CD14-positive monocyte (primary cell): ENCODE data around the gene AHNAK2. TPM values are rescaled to one million over a fixed set of nuclear protein-coding genes. Genes with fewer than 3 reads are reported as not detected.
A peak's percentile ranks its signal among the peaks of the same experiment; 100 is the strongest.

Source experiments
- DNase-seq, 3 donors: peaks; one replicate each; pipeline ENCODE4 v3.0.0-alpha.2; 2011 to 2022
- H2AFZ ChIP-seq: 2 replicates; pipeline ENCODE4 v1.6.0; 2012; ENCODE audit warnings: mild to moderate bottlenecking, low read depth, low read length, inconsistent platforms; ENCODE audit not compliant: insufficient read depth, poor library complexity, severe bottlenecking
- H3K27ac ChIP-seq, 2 donors: 1 replicate in 1 of 2; 2 replicates in 1 of 2; pipeline ENCODE4 v1.5.1; 2012 to 2013; ENCODE audit warnings: low read length in 2 of 2, control low read depth in 1 of 2, inconsistent platforms in 1 of 2, low read depth in 1 of 2, mild to moderate bottlenecking in 1 of 2
- H3K27me3 ChIP-seq, 2 donors: one replicate each; pipeline versions ENCODE4 v1.6.0 to v1.6.1; 2011 to 2013; ENCODE audit warnings: low read length in 2 of 2; ENCODE audit not compliant: control insufficient read depth in 2 of 2, insufficient read depth in 2 of 2
- H3K36me3 ChIP-seq, 2 donors: replicated peaks in 1 of 2; 1 replicate in 1 of 2; 2 replicates in 1 of 2; pipeline versions ENCODE4 v1.5.1 to v1.6.1; 2012 to 2013; ENCODE audit warnings: low read length in 2 of 2, control low read depth in 1 of 2, inconsistent platforms in 1 of 2, mild to moderate bottlenecking in 1 of 2; ENCODE audit not compliant: insufficient read depth in 2 of 2, control insufficient read depth in 1 of 2
- H3K4me1 ChIP-seq, 2 donors: 1 replicate in 1 of 2; 2 replicates in 1 of 2; pipeline versions ENCODE4 v1.5.1 to v1.6.1; 2012 to 2013; ENCODE audit warnings: low read length in 2 of 2, control low read depth in 1 of 2, inconsistent platforms in 1 of 2, mild to moderate bottlenecking in 1 of 2, moderate library complexity in 1 of 2; ENCODE audit not compliant: insufficient read depth in 2 of 2, control insufficient read depth in 1 of 2
- H3K4me2 ChIP-seq: replicated peaks from 2 replicates; pipeline ENCODE3; 2012; ENCODE audit warnings: low read length, moderate library complexity, mild to moderate bottlenecking; ENCODE audit not compliant: poor library complexity, severe bottlenecking; ENCODE audit errors: extremely low read depth
- H3K4me3 ChIP-seq, 3 experiments: fragments of 200-600 bp in 1 of 3; sonication (generic) in 1 of 3; replicated peaks in 1 of 3; 1 replicate in 2 of 3; 2 replicates in 1 of 3; pipeline ENCODE4 v1.5.1; 2011 to 2013; ENCODE audit warnings: low read length in 3 of 3, mild to moderate bottlenecking in 3 of 3, control low read depth in 2 of 3, low read depth in 2 of 3, inconsistent platforms in 1 of 3, moderate library complexity in 1 of 3
- H3K79me2 ChIP-seq: 2 replicates; pipeline ENCODE4 v1.6.0; 2012; ENCODE audit warnings: mild to moderate bottlenecking, control low read depth, inconsistent platforms, low read length, moderate library complexity; ENCODE audit not compliant: insufficient read depth
- H3K9ac ChIP-seq: 2 replicates; pipeline ENCODE4 v1.6.0; 2017; ENCODE audit warnings: low read length, mild to moderate bottlenecking; ENCODE audit not compliant: insufficient read depth, poor library complexity, severe bottlenecking
- H3K9me3 ChIP-seq, 2 donors: replicated peaks in 1 of 2; 1 replicate in 1 of 2; 2 replicates in 1 of 2; pipeline versions ENCODE4 v1.5.1 to v1.6.1; 2012 to 2013; ENCODE audit warnings: low read length in 2 of 2, control low read depth in 1 of 2; ENCODE audit not compliant: control insufficient read depth in 1 of 2, insufficient read depth in 1 of 2
- H4K20me1 ChIP-seq: 2 replicates; pipeline ENCODE4 v1.6.0; 2012; ENCODE audit warnings: mild to moderate bottlenecking, low read length, control low read depth, moderate library complexity; ENCODE audit not compliant: insufficient read depth
- H3K27ac Mint-ChIP-seq, 7 donors: one replicate each; pipeline ENCODE4 v1.8.0; 2020; ENCODE audit warnings: mild to moderate bottlenecking in 7 of 7, mixed read lengths in 7 of 7, moderate library complexity in 6 of 7, inconsistent platforms in 2 of 7
- H3K27me3 Mint-ChIP-seq, 3 donors: one replicate each; pipeline ENCODE4 v1.8.0; 2021 to 2022; ENCODE audit warnings: low read depth in 3 of 3, mild to moderate bottlenecking in 3 of 3, mixed read lengths in 3 of 3, moderate library complexity in 3 of 3, inconsistent platforms in 1 of 3
- H3K36me3 Mint-ChIP-seq, 2 donors: one replicate each; pipeline ENCODE4 v1.8.0; 2020; ENCODE audit warnings: mixed read lengths in 2 of 2, inconsistent platforms in 1 of 2, mild to moderate bottlenecking in 1 of 2
- H3K4me1 Mint-ChIP-seq: one replicate; pipeline ENCODE4 v1.8.0; 2020; ENCODE audit warnings: mild to moderate bottlenecking, mixed read lengths
- H3K4me3 Mint-ChIP-seq, 2 donors: one replicate each; pipeline ENCODE4 v1.8.0; 2020; ENCODE audit warnings: mild to moderate bottlenecking in 2 of 2, mixed read lengths in 2 of 2, moderate library complexity in 1 of 2
- H3K9me3 Mint-ChIP-seq, 7 donors: one replicate each; pipeline ENCODE4 v1.8.0; 2020 to 2022; ENCODE audit warnings: mixed read lengths in 7 of 7, mild to moderate bottlenecking in 6 of 7, moderate library complexity in 6 of 7, inconsistent platforms in 2 of 7
- CTCF ChIP-seq: fragments of 200-600 bp; IDR thresholded peaks from one replicate; pipeline ENCODE4 v1.8.0; 2022; ENCODE audit warnings: antibody characterized with exemption, mild to moderate bottlenecking
- WGBS: methylation state at CpG from one replicate; pipeline ENCODE4 v1.1.5; 2013; ENCODE audit warnings: missing lambda C conversion rate; ENCODE audit not compliant: insufficient coverage; 5-methylcytosine and 5-hydroxymethylcytosine counted together
- intact Hi-C, 2 donors: fragments of 100-400 bp; cut with micrococcal nuclease; formaldehyde crosslinking; loops; one replicate each; pipeline versions ENCODE4 v1.15.0 to v1.15.1; 2023
- polyA plus RNA-seq, 3 donors: library from polyadenylated mRNA; depleted of rRNA in 1 of 3; unstranded in 2 of 3; stranded (reverse) in 1 of 3; fragments of 300-500 nt in 2 of 3; fragments of >200 nt in 1 of 3; fragmentation: Illumina TruSeq in 2 of 3; gene quantifications; 1 replicate in 2 of 3; 2 replicates in 1 of 3; pipeline ENCODE4 v1.2.3, GENCODE V29; 2012 to 2021

The AHNAK2 gene
- polyA plus RNA-seq, 3 donors = 0.01 TPM; not detected in 2

- WGBS = 89% methylated on average over 11 of the region's 13 CpGs
- H3K9ac ChIP-seq = no peak overlapping the region
- H3K4me2 ChIP-seq = no peak overlapping the region
- Mint-ChIP-seq H3K36me3 (peaks cover 2 to 3% of the 10 kb centered on the region in 2 donors), H3K4me3 (no peak overlapping the region), H3K9me3 (peaks cover 0 to 10% (median 1%) of the 10 kb centered on the region in 7 donors), H3K4me1 (peaks cover 17% of the 10 kb centered on the region), H3K27ac (no peak overlapping the region), H3K27me3 (peaks cover 31 to 33% (median 32%) of the 10 kb centered on the region in 3 donors)
- intact Hi-C loops = loop anchor here in 1 of 2 donors (5.0 kb wide), 1 partner anchor 113 kb away; no protein-coding TSS in a partner anchor
- H3K9me3 ChIP-seq = no peaks in the 10 kb centered on the region
- H3K4me3 ChIP-seq = no peak overlapping the region
- H3K27me3 ChIP-seq = peaks cover 10 to 25% of the 10 kb centered on the region in 2 donors
- H3K27ac ChIP-seq = no peak overlapping the region
- H3K4me1 ChIP-seq = peaks cover 5 to 24% of the 10 kb centered on the region in 2 donors
- no peaks in the 10 kb centered on the region for H3K79me2 ChIP-seq
- H3K36me3 ChIP-seq = no peaks in the 10 kb centered on the region
- H4K20me1 ChIP-seq = no peaks in the 10 kb centered on the region
- TF ChIP-seq CTCF = no peak
- no peak for DNase-seq
- no peak overlapping the region for H2AFZ ChIP-seq
These were observed 4.0 kb downstream of the AHNAK2 start for GRCh38 chr14:104974146-104974541.

- intact Hi-C loops = loop anchor here in 1 of 2 donors (5.0 kb wide), 1 partner anchor 114 kb away; no protein-coding TSS in a partner anchor
- Histone ChIP-seq H3K27ac (no peak overlapping the region), H3K9ac (no peak overlapping the region), H3K79me2 (no peaks in the 10 kb centered on the region), H3K4me1 (peaks cover 5 to 20% of the 10 kb centered on the region in 2 donors), H3K27me3 (peaks cover 4 to 22% of the 10 kb centered on the region in 2 donors), H3K4me3 (no peak overlapping the region), H2AFZ (no peak overlapping the region), H3K36me3 (no peaks in the 10 kb centered on the region), H3K9me3 (no peaks in the 10 kb centered on the region), H4K20me1 (no peaks in the 10 kb centered on the region), H3K4me2 (no peak overlapping the region)
- 89% methylated on average over 13 of the region's 23 CpGs for WGBS
- Mint-ChIP-seq H3K9me3 (peaks cover 0 to 10% (median 1%) of the 10 kb centered on the region in 7 donors), H3K36me3 (peaks cover 2 to 3% of the 10 kb centered on the region in 2 donors), H3K4me1 (peaks cover 12% of the 10 kb centered on the region), H3K27me3 (peaks cover 28 to 33% (median 30%) of the 10 kb centered on the region in 3 donors), H3K4me3 (no peak overlapping the region), H3K27ac (no peak overlapping the region)
- DNase-seq = peak in 1 of 3 donors; percentile 3
- TF ChIP-seq CTCF = no peak
These were observed 4.6 kb downstream of the AHNAK2 start for GRCh38 chr14:104973385-104974145.
